Keratinocyte (primary cell): Measurements from ENCODE around the gene GIMAP7. TPM values are rescaled to one million over a fixed set of nuclear protein-coding genes. Genes with fewer than 3 reads are reported as not detected.

ENCODE experiments used
- DNase-seq: peaks from one replicate; pipeline ENCODE4 v3.0.0-alpha.2; 2011; ENCODE audit warnings: low read depth, missing footprints, low spot score
- FAIRE-seq: peaks from 2 replicates; lab custom pipeline; 2011; peaks lifted over from hg19 to GRCh38; lab: Jason Lieb, UNC
- H2AFZ ChIP-seq: 2 replicates; pipeline ENCODE4 v1.6.0; 2012; ENCODE audit warnings: low read length, control low read depth, inconsistent platforms; ENCODE audit not compliant: control insufficient read depth
- H3K27ac ChIP-seq: 2 replicates; pipeline ENCODE4 v1.5.1; 2011; ENCODE audit warnings: low read length; ENCODE audit not compliant: control insufficient read depth, insufficient read depth
- H3K27me3 ChIP-seq: 3 replicates; pipeline ENCODE4 v1.6.0; 2011; ENCODE audit warnings: low read length; ENCODE audit not compliant: control insufficient read depth, insufficient read depth; ENCODE audit errors: extremely low read depth
- H3K36me3 ChIP-seq, 2 experiments: 2 replicates in 1 of 2; 3 replicates in 1 of 2; pipeline ENCODE4 v1.5.1; 2011; ENCODE audit warnings: low read length in 2 of 2, mild to moderate bottlenecking in 1 of 2; ENCODE audit not compliant: control insufficient read depth in 2 of 2, insufficient read depth in 2 of 2; ENCODE audit errors: extremely low read depth in 1 of 2
- H3K4me1 ChIP-seq: 3 replicates; pipeline ENCODE4 v1.5.1; 2011; ENCODE audit warnings: low read length; ENCODE audit not compliant: control insufficient read depth, insufficient read depth; ENCODE audit errors: extremely low read depth
- H3K4me2 ChIP-seq: 3 replicates; pipeline ENCODE4 v1.6.0; 2011; ENCODE audit warnings: low read depth, low read length; ENCODE audit not compliant: control insufficient read depth, insufficient read depth; ENCODE audit errors: extremely low read depth
- H3K4me3 ChIP-seq, 3 experiments: fragments of 200-600 bp in 1 of 3; sonication (generic) in 1 of 3; 2 replicates in 2 of 3; 3 replicates in 1 of 3; pipeline ENCODE4 v1.5.1; 2011 to 2016; ENCODE audit warnings: low read length in 3 of 3, mild to moderate bottlenecking in 3 of 3, control low read depth in 2 of 3, inconsistent platforms in 1 of 3, low read depth in 1 of 3, mixed read lengths in 1 of 3, mixed run types in 1 of 3, moderate library complexity in 1 of 3; ENCODE audit not compliant: control insufficient read depth in 2 of 3, insufficient read depth in 2 of 3; ENCODE audit errors: extremely low read depth in 1 of 3
- H3K79me2 ChIP-seq: 2 replicates; pipeline ENCODE4 v1.6.0; 2012; ENCODE audit warnings: low read length; ENCODE audit not compliant: control insufficient read depth, insufficient read depth
- H3K9ac ChIP-seq: 3 replicates; pipeline ENCODE4 v1.6.0; 2011; ENCODE audit warnings: low read length; ENCODE audit not compliant: control insufficient read depth, insufficient read depth; ENCODE audit errors: extremely low read depth
- H3K9me1 ChIP-seq: 3 replicates; pipeline ENCODE4 v1.6.0; 2011; ENCODE audit warnings: low read length; ENCODE audit not compliant: control insufficient read depth, insufficient read depth; ENCODE audit errors: extremely low read depth
- H3K9me3 ChIP-seq: 2 replicates; pipeline ENCODE4 v1.5.1; 2012; ENCODE audit warnings: low read depth, low read length; ENCODE audit not compliant: control insufficient read depth
- H4K20me1 ChIP-seq: 3 replicates; pipeline ENCODE4 v1.6.0; 2011; ENCODE audit warnings: low read length; ENCODE audit not compliant: control insufficient read depth, insufficient read depth; ENCODE audit errors: extremely low read depth
- EZH2 ChIP-seq: IDR thresholded peaks from one replicate; pipeline ENCODE4 v1.6.1; 2012; ENCODE audit warnings: inconsistent platforms, mild to moderate bottlenecking, low read length, moderate library complexity
- dilution Hi-C: fragments of 300-500 bp; cut with MboI; formaldehyde crosslinking; loops from one replicate; pipeline ENCODE4 v1.7.0; 2020; ENCODE audit warnings: low sequenced_read_pairs; ENCODE audit not compliant: extremely low pct_ligation_motif_present
- polyA plus RNA-seq, 5 experiments: library from polyadenylated mRNA; depleted of rRNA in 3 of 5; stranded (reverse) in 3 of 5; stranded (forward) in 1 of 5; unstranded in 1 of 5; fragments of >200 nt; gene quantifications; 1 replicate in 1 of 5; 2 replicates in 3 of 5; 3 replicates in 1 of 5; pipeline versions ENCODE4 v1.2.1 to v1.2.3, GENCODE V29; 2011 to 2012; ENCODE audit warnings: missing spikeins in 2 of 5, low read depth in 1 of 5, low replicate concordance in 1 of 5
- TF ChIP-seq, protein P1 (sequence below), 3 experiments: IDR thresholded peaks in 1 of 3; conservative IDR thresholded peaks in 1 of 3; optimal IDR thresholded peaks in 1 of 3; 2 replicates in 2 of 3; 3 replicates in 1 of 3; pipeline versions ENCODE3 to v1.5.1; 2011; ENCODE audit warnings: low read length in 3 of 3, mild to moderate bottlenecking in 3 of 3, moderate library complexity in 2 of 3, control low read depth in 1 of 3, inconsistent platforms in 1 of 3; ENCODE audit not compliant: insufficient read depth in 2 of 3; ENCODE audit errors: extremely low read depth in 1 of 3

Gene GIMAP7
- polyA plus RNA-seq, 1 donor (not counting 4 experiments of a cell fraction or from before 2014, with no cell fraction given), result not detected

DNA sequence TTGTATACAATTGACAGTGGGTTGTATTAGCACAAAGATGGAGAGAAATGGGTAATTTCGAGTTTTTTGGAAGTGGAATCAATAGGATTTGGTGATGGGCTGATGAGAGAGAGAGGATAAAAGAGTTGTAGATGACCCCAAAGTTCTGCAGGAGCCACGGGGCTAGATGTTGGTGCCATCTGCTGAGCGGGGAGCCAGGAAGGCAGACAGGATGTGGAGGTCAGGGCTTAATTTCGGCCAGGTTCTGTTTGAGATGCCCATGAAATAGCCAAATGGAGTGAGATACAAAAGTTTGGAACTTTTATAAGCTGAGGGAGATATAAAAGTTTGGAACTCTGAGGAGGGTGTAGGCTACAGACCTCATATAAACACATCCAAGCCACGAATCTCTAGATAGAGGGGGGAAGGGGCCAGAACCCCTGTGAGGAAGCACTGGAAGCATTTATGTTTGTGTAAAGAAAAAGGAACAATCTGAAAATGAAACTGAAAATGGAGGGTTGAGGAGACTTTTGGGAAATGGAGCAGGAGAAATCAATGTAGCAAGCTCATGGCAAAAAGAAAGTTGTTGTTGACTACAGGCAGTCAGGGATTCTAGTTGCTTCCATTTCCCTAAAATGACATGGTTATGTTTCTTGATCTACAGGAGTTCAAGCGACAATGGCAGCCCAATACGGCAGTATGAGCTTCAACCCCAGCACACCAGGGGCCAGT lies 54.7 kb downstream of the GIMAP7 start:
- Histone ChIP-seq H3K9me1 (no peaks in the 10 kb centered on the region), H3K27me3 (peaks cover 5% of the 10 kb centered on the region), H3K4me2 (no peak overlapping the region), H3K27ac (no peak overlapping the region), H3K4me3 (no peak overlapping the region), H2AFZ (no peak overlapping the region), H4K20me1 (no peaks in the 10 kb centered on the region), H3K79me2 (no peaks in the 10 kb centered on the region), H3K4me1 (no peaks in the 10 kb centered on the region), H3K36me3 (no peaks in the 10 kb centered on the region), H3K9me3 (no peaks in the 10 kb centered on the region), H3K9ac (no peak overlapping the region)
- TF ChIP-seq, protein P1, sequence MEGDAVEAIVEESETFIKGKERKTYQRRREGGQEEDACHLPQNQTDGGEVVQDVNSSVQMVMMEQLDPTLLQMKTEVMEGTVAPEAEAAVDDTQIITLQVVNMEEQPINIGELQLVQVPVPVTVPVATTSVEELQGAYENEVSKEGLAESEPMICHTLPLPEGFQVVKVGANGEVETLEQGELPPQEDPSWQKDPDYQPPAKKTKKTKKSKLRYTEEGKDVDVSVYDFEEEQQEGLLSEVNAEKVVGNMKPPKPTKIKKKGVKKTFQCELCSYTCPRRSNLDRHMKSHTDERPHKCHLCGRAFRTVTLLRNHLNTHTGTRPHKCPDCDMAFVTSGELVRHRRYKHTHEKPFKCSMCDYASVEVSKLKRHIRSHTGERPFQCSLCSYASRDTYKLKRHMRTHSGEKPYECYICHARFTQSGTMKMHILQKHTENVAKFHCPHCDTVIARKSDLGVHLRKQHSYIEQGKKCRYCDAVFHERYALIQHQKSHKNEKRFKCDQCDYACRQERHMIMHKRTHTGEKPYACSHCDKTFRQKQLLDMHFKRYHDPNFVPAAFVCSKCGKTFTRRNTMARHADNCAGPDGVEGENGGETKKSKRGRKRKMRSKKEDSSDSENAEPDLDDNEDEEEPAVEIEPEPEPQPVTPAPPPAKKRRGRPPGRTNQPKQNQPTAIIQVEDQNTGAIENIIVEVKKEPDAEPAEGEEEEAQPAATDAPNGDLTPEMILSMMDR (optimal IDR thresholded peaks at IDR 0.05 in 1 of 3, IDR thresholded peaks at IDR 0.05 in 1 of 3, conservative IDR thresholded peaks at IDR 0.05 in 1 of 3; ENCODE audit: extremely low read depth in 1 of 3, insufficient read depth in 2 of 3, low read length in 3 of 3), result no peak
- no peak for TF ChIP-seq EZH2
- DNase-seq (no peak), FAIRE-seq (no peak)
- dilution Hi-C loops, result no loop called here

Other genes with a start within 250 kb of the GIMAP7 start
- gene LRRC61, start 191.5 kb upstream of the GIMAP7 start, polyA plus RNA-seq, result 1.0 to 2.5 TPM (median 1.7 TPM) in 3 replicates
- gene ACTR3C, start 191.3 kb upstream of the GIMAP7 start, polyA plus RNA-seq, result 1.3 to 2.3 TPM (median 1.7 TPM) in 3 replicates
- not detected in 3 replicates for gene RARRES2, start 173.2 kb upstream of the GIMAP7 start, polyA plus RNA-seq
- 9.3 to 13.9 TPM (median 9.5 TPM) in 3 replicates for gene REPIN1, start 146.1 kb upstream of the GIMAP7 start, polyA plus RNA-seq
- gene ZNF775, start 135.5 kb upstream of the GIMAP7 start, polyA plus RNA-seq, result 1.0 to 1.9 TPM (median 1.1 TPM) in 3 replicates
- gene GIMAP8, start 64.2 kb upstream of the GIMAP7 start, polyA plus RNA-seq, result 0.06 to 0.26 TPM (median 0.14 TPM) in 3 replicates
- 0.07 TPM in 1 of 3 replicates, not detected in the others for gene GIMAP4, start 52.5 kb downstream of the GIMAP7 start, polyA plus RNA-seq
- gene GIMAP6, start 117.5 kb downstream of the GIMAP7 start, polyA plus RNA-seq, result 0.09 to 0.16 TPM (median 0.12 TPM) in 3 replicates
- gene GIMAP2, start 170.8 kb downstream of the GIMAP7 start, polyA plus RNA-seq, result 1.7 to 3.2 TPM (median 2.5 TPM) in 3 replicates
- gene GIMAP1, start 201.7 kb downstream of the GIMAP7 start, polyA plus RNA-seq, result not detected in 3 replicates
- gene GIMAP5, start 222.5 kb downstream of the GIMAP7 start, polyA plus RNA-seq, result not detected in 3 replicates